Neural cell (in vitro differentiated cells): Measurements from ENCODE around the gene TRIM8. TPM values are rescaled to one million over a fixed set of nuclear protein-coding genes. Genes with fewer than 3 reads are reported as not detected.

Experiments used
- H2AFZ ChIP-seq: fragments of 200-600, 300-800 bp; sonication (generic), shearing (Covaris generic); 2 replicates; pipeline ENCODE4 v1.6.0; 2014; ENCODE audit warnings: low read depth, mild to moderate bottlenecking, antibody characterized with exemption, low read length, moderate library complexity
- H3F3A ChIP-seq: fragments of 200-600 bp; shearing (Covaris generic); 2 replicates; pipeline ENCODE4 v1.6.1; 2016; ENCODE audit warnings: mild to moderate bottlenecking, moderate library complexity, mixed read lengths, antibody characterized with exemption, low read length; ENCODE audit not compliant: insufficient read depth, poor library complexity, severe bottlenecking
- H3K27ac ChIP-seq: fragments of 200-600, 300-800 bp; sonication (generic), shearing (Covaris generic); 2 replicates; pipeline ENCODE4 v1.5.1; 2014; ENCODE audit warnings: mild to moderate bottlenecking, low read length, moderate library complexity
- H3K27me3 ChIP-seq: fragments of 300-800, 200-600 bp; sonication (generic), shearing (Covaris generic); 2 replicates; pipeline ENCODE4 v1.6.0; 2014; ENCODE audit warnings: mild to moderate bottlenecking, low read depth, low read length, moderate library complexity; ENCODE audit not compliant: insufficient read depth
- H3K36me3 ChIP-seq: fragments of 300-800, 200-600 bp; sonication (generic), shearing (Covaris generic); 2 replicates; pipeline ENCODE4 v1.5.1; 2014; ENCODE audit warnings: mild to moderate bottlenecking, antibody characterized with exemption, low read length, moderate library complexity; ENCODE audit not compliant: insufficient read depth
- H3K4me2 ChIP-seq: fragments of 300-800, 200-600 bp; sonication (generic), shearing (Covaris generic); 2 replicates; pipeline ENCODE4 v1.6.0; 2014; ENCODE audit warnings: mild to moderate bottlenecking, low read length
- H3K4me3 ChIP-seq: fragments of 300-800, 200-600 bp; sonication (generic), shearing (Covaris generic); 2 replicates; pipeline ENCODE4 v1.5.1; 2014; ENCODE audit warnings: mild to moderate bottlenecking, low read length, moderate library complexity
- H3K79me2 ChIP-seq: fragments of 200-600 bp; shearing (Covaris generic); replicated peaks from 2 replicates; pipeline ENCODE4 v1.6.0; 2014; ENCODE audit warnings: mild to moderate bottlenecking, low read length, moderate library complexity; ENCODE audit not compliant: insufficient read depth
- H3K9ac ChIP-seq: fragments of 300-800, 200-600 bp; sonication (generic), shearing (Covaris generic); 2 replicates; pipeline ENCODE4 v1.6.1; 2016; ENCODE audit warnings: mild to moderate bottlenecking, low read length, mixed read lengths
- H3K9me2 ChIP-seq: fragments of 200-600 bp; shearing (Covaris generic); 2 replicates; pipeline ENCODE4 v1.6.1; 2016; ENCODE audit warnings: mild to moderate bottlenecking, low read length, mixed read lengths; ENCODE audit not compliant: insufficient read depth
- H3K9me3 ChIP-seq: fragments of 200-600, 300-800 bp; sonication (generic), shearing (Covaris generic); 2 replicates; pipeline ENCODE4 v1.6.1; 2016; ENCODE audit warnings: mild to moderate bottlenecking, mixed run types, low read length, moderate library complexity, mixed read lengths
- H4K20me1 ChIP-seq: fragments of 200-600 bp; shearing (Covaris generic); 2 replicates; pipeline ENCODE4 v1.6.1; 2016; ENCODE audit warnings: mild to moderate bottlenecking, mixed run types; ENCODE audit not compliant: insufficient read depth
- CTCF ChIP-seq: fragments of 450-650 bp; IDR thresholded peaks from 2 replicates; pipeline ENCODE4 v1.5.1; 2014; ENCODE audit warnings: antibody characterized with exemption, mild to moderate bottlenecking, moderate library complexity; ENCODE audit not compliant: poor library complexity, severe bottlenecking
- EP300 ChIP-seq: fragments of 450-650 bp; conservative IDR thresholded peaks from 2 replicates; pipeline ENCODE4 v1.6.1; 2014; ENCODE audit warnings: antibody characterized with exemption, mild to moderate bottlenecking, moderate library complexity; ENCODE audit not compliant: poor library complexity, severe bottlenecking
- EZH2 ChIP-seq: fragments of 200-600, 300-800 bp; shearing (Covaris generic), sonication (generic); IDR thresholded peaks from 2 replicates; pipeline ENCODE4 v1.6.1; 2014; ENCODE audit warnings: antibody characterized with exemption, low read length, borderline replicate concordance, mild to moderate bottlenecking; ENCODE audit not compliant: insufficient read depth, poor library complexity, severe bottlenecking
- MXI1 ChIP-seq: fragments of 450-650 bp; conservative IDR thresholded peaks from 2 replicates; pipeline ENCODE4 v1.6.1; 2014; ENCODE audit warnings: antibody characterized with exemption, mild to moderate bottlenecking; ENCODE audit not compliant: poor library complexity, severe bottlenecking
- POLR2AphosphoS5 ChIP-seq: IDR thresholded peaks from 2 replicates; pipeline ENCODE4 v1.6.1; 2012
- RAD21 ChIP-seq: fragments of 450-650 bp; conservative IDR thresholded peaks from 2 replicates; pipeline ENCODE4 v1.6.1; 2014; ENCODE audit warnings: antibody characterized with exemption, mild to moderate bottlenecking, moderate library complexity
- REST ChIP-seq: IDR thresholded peaks from 2 replicates; pipeline ENCODE4 v1.6.1; 2012; ENCODE audit warnings: borderline replicate concordance
- SMC3 ChIP-seq: fragments of 450-650 bp; conservative IDR thresholded peaks from 2 replicates; pipeline ENCODE4 v1.6.1; 2014; ENCODE audit warnings: antibody characterized with exemption, mild to moderate bottlenecking, moderate library complexity; ENCODE audit not compliant: poor library complexity
- TAF1 ChIP-seq: IDR thresholded peaks from 2 replicates; pipeline ENCODE4 v1.6.1; 2012; ENCODE audit warnings: low read depth
- polyA plus RNA-seq: library from polyadenylated mRNA; depleted of rRNA; stranded (reverse); fragments of >200 nt; gene quantifications from 2 replicates; pipeline ENCODE4 v1.2.3, GENCODE V29; 2014

Gene TRIM8
- polyA plus RNA-seq, 1 donor from 2014 or later, result 47.5 TPM

GRCh38 chr10:102610441-102610887 is 33.8 kb upstream of the TRIM8 start:
- H3K27ac ChIP-seq, result no peak overlapping the region
- H4K20me1 ChIP-seq, result no peaks in the 10 kb centered on the region
- H3K36me3 ChIP-seq, result no peaks in the 10 kb centered on the region
- H3K79me2 ChIP-seq, result no peaks in the 10 kb centered on the region
- H3K9me2 ChIP-seq, result no peaks in the 10 kb centered on the region
- no peaks in the 10 kb centered on the region for H3K27me3 ChIP-seq
- no peak for TF ChIP-seq EZH2
- no peak for TF ChIP-seq REST
- no peak for TF ChIP-seq CTCF
- TF ChIP-seq EP300, result no peak
- TF ChIP-seq POLR2AphosphoS5, result no peak
- no peak for TF ChIP-seq RAD21
- no peak for TF ChIP-seq SMC3
- TF ChIP-seq TAF1, result no peak
- no peak for TF ChIP-seq MXI1
- H3K9ac ChIP-seq, result no peak overlapping the region
- H3K4me2 ChIP-seq, result no peak overlapping the region
- H2AFZ ChIP-seq, result no peak overlapping the region
- no peaks in the 10 kb centered on the region for H3F3A ChIP-seq
- no peaks in the 10 kb centered on the region for H3K9me3 ChIP-seq
- no peak overlapping the region for H3K4me3 ChIP-seq

- Histone ChIP-seq H2AFZ (no peak overlapping the region), H3K79me2 (no peaks in the 10 kb centered on the region), H3K9me2 (no peaks in the 10 kb centered on the region), H3K9me3 (no peaks in the 10 kb centered on the region), H3K4me2 (no peak overlapping the region), H4K20me1 (no peaks in the 10 kb centered on the region), H3K36me3 (no peaks in the 10 kb centered on the region), H3F3A (no peaks in the 10 kb centered on the region), H3K4me3 (no peak overlapping the region), H3K27ac (no peak overlapping the region), H3K27me3 (no peaks in the 10 kb centered on the region), H3K9ac (no peak overlapping the region)
- TF ChIP-seq POLR2AphosphoS5, result no peak
- TF ChIP-seq EZH2, result no peak
- no peak for TF ChIP-seq EP300
- TF ChIP-seq RAD21, result no peak
- no peak for TF ChIP-seq SMC3
These were observed 32.7 kb upstream of the TRIM8 start for GRCh38 chr10:102611514-102612087.
